IMR-90 (cell line): Measurements from ENCODE around the gene ACTN2. TPM values are rescaled to one million over a fixed set of nuclear protein-coding genes. Genes with fewer than 3 reads are reported as not detected.

ENCODE experiments used
- ATAC-seq: fragments of 200-7000 bp; cut with Tn5 transposase; 2 replicates; pipeline ENCODE4 v1.9.1; 2020; ENCODE audit warnings: low read depth, mild to moderate bottlenecking, moderate library complexity
- BruUV-seq: library from RNA; stranded (reverse); fragments of 400-500 nt; replicated peaks from 2 replicates; lab custom pipeline; 2021; lab: Mats Ljungman, UMichigan
- CTCF ChIA-PET: fragments of 300-600 bp; formaldehyde crosslinking; extraction: SDS; loops from one replicate; lab custom pipeline; 2021; ENCODE audit warnings: antibody characterized with exemption; lab: Yijun Ruan, JAX
- POLR2A ChIA-PET: fragments of 300-600 bp; sonication (Branson Sonifier 250); formaldehyde crosslinking; loops from one replicate; lab custom pipeline; 2022; ENCODE audit warnings: antibody characterized with exemption; ENCODE audit not compliant: unreplicated experiment; lab: Charles Lee
- DNase-seq: peaks from one replicate; pipeline ENCODE4 v3.0.0; 2013
- H2AFZ ChIP-seq: replicated peaks from 2 replicates; pipeline ENCODE3; 2013; ENCODE audit warnings: low read length, mild to moderate bottlenecking; ENCODE audit not compliant: poor library complexity
- H2AK5ac ChIP-seq: 2 replicates; pipeline ENCODE4 v1.6.1; 2013; ENCODE audit warnings: low read depth, low read length, inconsistent platforms
- H2AK9ac ChIP-seq: replicated peaks from 2 replicates; pipeline ENCODE3; 2013; ENCODE audit warnings: mild to moderate bottlenecking, low read depth, low read length, moderate library complexity; ENCODE audit not compliant: poor library complexity
- H2BK120ac ChIP-seq: 2 replicates; pipeline ENCODE4 v1.6.1; 2013; ENCODE audit warnings: low read depth, low read length, inconsistent platforms
- H2BK15ac ChIP-seq: 3 replicates; pipeline ENCODE4 v1.6.1; 2013; ENCODE audit warnings: low read depth, low read length, inconsistent platforms
- H2BK20ac ChIP-seq: 2 replicates; pipeline ENCODE4 v1.6.1; 2013; ENCODE audit warnings: low read depth, mild to moderate bottlenecking, inconsistent platforms, low read length, moderate library complexity
- H2BK5ac ChIP-seq: 2 replicates; pipeline ENCODE4 v1.6.1; 2013; ENCODE audit warnings: mild to moderate bottlenecking, low read depth, low read length, inconsistent platforms; ENCODE audit not compliant: poor library complexity, severe bottlenecking
- H3K14ac ChIP-seq: replicated peaks from 2 replicates; pipeline ENCODE4 v1.6.1; 2013; ENCODE audit warnings: low read depth, low read length, inconsistent platforms
- H3K18ac ChIP-seq: 2 replicates; pipeline ENCODE4 v1.6.1; 2013; ENCODE audit warnings: low read depth, low read length, control low read depth
- H3K23ac ChIP-seq: 2 replicates; pipeline ENCODE4 v1.6.1; 2013; ENCODE audit warnings: low read depth, low read length, inconsistent platforms
- H3K27ac ChIP-seq: 2 replicates; pipeline ENCODE4 v1.5.1; 2013; ENCODE audit warnings: mild to moderate bottlenecking, control low read depth, low read length; ENCODE audit not compliant: insufficient read depth
- H3K27me3 ChIP-seq: 2 replicates; pipeline ENCODE4 v1.6.1; 2013; ENCODE audit warnings: low read length; ENCODE audit not compliant: control insufficient read depth, insufficient read depth
- H3K36me3 ChIP-seq: 2 replicates; pipeline ENCODE4 v1.6.1; 2013; ENCODE audit warnings: low read length, mixed read lengths; ENCODE audit not compliant: control insufficient read depth, insufficient read depth
- H3K4ac ChIP-seq: 2 replicates; pipeline ENCODE4 v1.6.1; 2013; ENCODE audit warnings: low read depth, low read length, inconsistent platforms
- H3K4me1 ChIP-seq: 2 replicates; pipeline ENCODE4 v1.6.1; 2013; ENCODE audit warnings: low read length, mixed read lengths; ENCODE audit not compliant: control insufficient read depth, insufficient read depth
- H3K4me2 ChIP-seq: 2 replicates; pipeline ENCODE4 v1.6.1; 2013; ENCODE audit warnings: low read depth, mild to moderate bottlenecking, control low read depth, low read length, moderate library complexity
- H3K4me3 ChIP-seq: 2 replicates; pipeline ENCODE4 v1.5.1; 2013; ENCODE audit warnings: low read depth, mild to moderate bottlenecking, control low read depth, low read length, moderate library complexity; ENCODE audit not compliant: insufficient read depth
- H3K56ac ChIP-seq: 2 replicates; pipeline ENCODE4 v1.6.1; 2013; ENCODE audit warnings: low read length, inconsistent platforms; ENCODE audit not compliant: insufficient read depth; ENCODE audit errors: extremely low read depth
- H3K79me1 ChIP-seq, 2 experiments: 2 replicates each; pipeline ENCODE4 v1.6.1; 2013; ENCODE audit warnings: low read length in 2 of 2, inconsistent platforms in 1 of 2, low read depth in 1 of 2
- H3K9ac ChIP-seq: 2 replicates; pipeline ENCODE4 v1.6.1; 2013; ENCODE audit warnings: low read depth, low read length, control low read depth
- H3K9me1 ChIP-seq: 2 replicates; pipeline ENCODE4 v1.6.1; 2013; ENCODE audit warnings: low read length, inconsistent platforms; ENCODE audit not compliant: insufficient read depth
- H3K9me3 ChIP-seq: 2 replicates; pipeline ENCODE4 v1.6.1; 2013; ENCODE audit warnings: low read length; ENCODE audit not compliant: control insufficient read depth, insufficient read depth
- H4K20me1 ChIP-seq: 2 replicates; pipeline ENCODE4 v1.6.1; 2013; ENCODE audit warnings: low read length, inconsistent platforms; ENCODE audit not compliant: insufficient read depth
- H4K5ac ChIP-seq: 2 replicates; pipeline ENCODE4 v1.6.1; 2013; ENCODE audit warnings: mild to moderate bottlenecking, low read depth, low read length, control low read depth
- H4K8ac ChIP-seq, 2 experiments: 2 replicates each; pipeline ENCODE4 v1.6.1; 2013; ENCODE audit warnings: low read depth in 2 of 2, low read length in 2 of 2, control low read depth in 1 of 2, inconsistent platforms in 1 of 2
- H4K91ac ChIP-seq: 2 replicates; pipeline ENCODE4 v1.6.1; 2013; ENCODE audit warnings: low read depth, low read length, inconsistent platforms; ENCODE audit not compliant: insufficient read depth
- BHLHE40 ChIP-seq: fragments of 150-350 bp; IDR thresholded peaks from 2 replicates; pipeline ENCODE4 v1.6.1; 2016; ENCODE audit warnings: mild to moderate bottlenecking, low read depth, low read length
- CEBPB ChIP-seq: IDR thresholded peaks from 2 replicates; pipeline ENCODE4 v1.6.1; 2012; ENCODE audit warnings: low read depth, low read length, improper control_type of control experiment
- CHD1 ChIP-seq: IDR thresholded peaks from 2 replicates; pipeline ENCODE4 v1.6.1; 2012; ENCODE audit warnings: low read depth, low read length, improper control_type of control experiment
- CTCF ChIP-seq: conservative IDR thresholded peaks from 2 replicates; pipeline ENCODE4 v1.5.1; 2012; ENCODE audit warnings: mild to moderate bottlenecking, low read depth, low read length, improper control_type of control experiment
- FOS ChIP-seq: fragments of 150-350 bp; IDR thresholded peaks from 2 replicates; pipeline ENCODE4 v1.6.1; 2016; ENCODE audit warnings: low read depth, low read length
- MAFK ChIP-seq: IDR thresholded peaks from 2 replicates; pipeline ENCODE4 v1.6.1; 2012; ENCODE audit warnings: low read depth, low read length, improper control_type of control experiment
- MAZ ChIP-seq: IDR thresholded peaks from 2 replicates; pipeline ENCODE4 v1.6.1; 2012; ENCODE audit warnings: low read depth, mild to moderate bottlenecking, low read length, improper control_type of control experiment, moderate library complexity, borderline replicate concordance
- NFE2L2 ChIP-seq: fragments of 150-350 bp; IDR thresholded peaks from 2 replicates; pipeline ENCODE4 v1.6.1; 2016; ENCODE audit warnings: low read depth, mild to moderate bottlenecking, low read length
- RCOR1 ChIP-seq: IDR thresholded peaks from 2 replicates; pipeline ENCODE4 v1.6.1; 2012; ENCODE audit warnings: mild to moderate bottlenecking, low read length, improper control_type of control experiment; ENCODE audit not compliant: insufficient replicate concordance
- RFX5 ChIP-seq: IDR thresholded peaks from 2 replicates; pipeline ENCODE4 v1.8.0; 2012; ENCODE audit warnings: low read depth, mild to moderate bottlenecking, low read length, moderate library complexity
- USF2 ChIP-seq: fragments of 150-350 bp; IDR thresholded peaks from 2 replicates; pipeline ENCODE4 v1.6.1; 2017; ENCODE audit warnings: mild to moderate bottlenecking, antibody characterized with exemption, low read length, low read depth
- WGBS, 2 experiments: methylation state at CpG; one replicate each; pipeline versions ENCODE4 v1.1.5 to v1.1.7; 2013; ENCODE audit warnings: missing lambda C conversion rate in 2 of 2; ENCODE audit not compliant: insufficient read length in 1 of 2; ENCODE audit errors: extremely low coverage in 2 of 2; 5-methylcytosine and 5-hydroxymethylcytosine counted together
- dilution Hi-C: fragments of 300-500 bp; cut with HindIII; formaldehyde crosslinking; loops from one replicate; pipeline ENCODE4 v1.14.3; 2018; ENCODE audit warnings: low sequenced_read_pairs; ENCODE audit not compliant: unreplicated experiment
- in situ Hi-C: fragments of 300-500 bp; cut with MboI; formaldehyde crosslinking; loops from 3 replicates; pipeline ENCODE4 v1.14.3; 2019; ENCODE audit warnings: low sequenced_read_pairs, inconsistent platforms, mixed read lengths
- intact Hi-C: fragments of 100-400 bp; cut with micrococcal nuclease; formaldehyde crosslinking; loops from 2 replicates; pipeline ENCODE4 v1.10.0; 2022
- polyA plus RNA-seq, 3 experiments: library from polyadenylated mRNA; depleted of rRNA; stranded (reverse); fragments of >200 nt; gene quantifications; 2 replicates each; pipeline ENCODE4 v1.2.3, GENCODE V29; 2012; ENCODE audit warnings: low replicate concordance in 1 of 3
- total RNA-seq: library from RNA; depleted of rRNA; stranded (reverse); fragments of >200 nt; gene quantifications from 2 replicates; pipeline ENCODE4 v1.2.3, GENCODE V29; 2012

Gene ACTN2
- total and polyA plus RNA-seq, 2 of the 4 experiments (the other 2 are of a cell fraction) = under 0.01 TPM; not detected in 1

- H3K79me1 ChIP-seq = no peaks in the 10 kb centered on the region
- no peak overlapping the region for H3K4me3 ChIP-seq
- H2BK20ac ChIP-seq = no peak overlapping the region
- no peak overlapping the region for H4K8ac ChIP-seq
- no peak overlapping the region for H3K23ac ChIP-seq
- no peak overlapping the region for H3K9ac ChIP-seq
- no peaks in the 10 kb centered on the region for H4K20me1 ChIP-seq
- ATAC-seq (no peak), DNase-seq (no peak)
- H3K4me1 ChIP-seq = no peaks in the 10 kb centered on the region
- in situ Hi-C loops = no loop called here
- no peak overlapping the region for H2AK5ac ChIP-seq
- no peak overlapping the region for H2AFZ ChIP-seq
- WGBS, 2 experiments = 43% methylated on average over 2 of the region's 7 CpGs; no CpG with 5 or more reads in 1 of the 2 experiments
- no TSS peak for BruUV-seq
- H4K5ac ChIP-seq = no peak overlapping the region
- dilution Hi-C loops = no loop called here
- no peaks in the 10 kb centered on the region for H3K27me3 ChIP-seq
- H3K18ac ChIP-seq = no peak overlapping the region
- no peaks in the 10 kb centered on the region for H3K9me3 ChIP-seq
- H3K9me1 ChIP-seq = no peaks in the 10 kb centered on the region
- no peak overlapping the region for H3K14ac ChIP-seq
- H3K4me2 ChIP-seq = no peak overlapping the region
- H2BK5ac ChIP-seq = no peak overlapping the region
- POLR2A ChIA-PET = no interaction called here
- no peak overlapping the region for H2AK9ac ChIP-seq
- CTCF ChIA-PET = no interaction called here
- intact Hi-C loops = no loop called here
- H3K56ac ChIP-seq = no peak overlapping the region
- TF ChIP-seq NFE2L2 = no peak
- no peak for TF ChIP-seq USF2
- TF ChIP-seq CHD1 = no peak
- no peak for TF ChIP-seq RCOR1
- TF ChIP-seq CTCF = no peak
- no peak for TF ChIP-seq BHLHE40
- TF ChIP-seq FOS = no peak
- TF ChIP-seq MAFK = no peak
- TF ChIP-seq MAZ = no peak
- no peak for TF ChIP-seq RFX5
- no peak for TF ChIP-seq CEBPB
- no peak overlapping the region for H4K91ac ChIP-seq
- H2BK15ac ChIP-seq = no peak overlapping the region
- no peak overlapping the region for H3K27ac ChIP-seq
- H2BK120ac ChIP-seq = no peak overlapping the region
- H3K36me3 ChIP-seq = no peaks in the 10 kb centered on the region
- H3K4ac ChIP-seq = no peak overlapping the region
Observed at GRCh38 chr1:236670060-236670459, 16.2 kb upstream of the ACTN2 start.
